ENCODE measurements around the gene EXOC7.

GRCh38 chr17:76056882-76057281 lies 46.7 kb downstream of the EXOC7 start:
- no peak for TF ChIP-seq CTCF (IDR thresholded peaks at IDR 0.05)
- no peak for TF ChIP-seq POLR2A (IDR thresholded peaks at IDR 0.05)

Data from vagina (tissue), 2 donors.